HTERT RPE-1 (cell line): ENCODE measurements around the gene AIG1.
"Not testable (repeated sequence)": the region's sequence is repeated elsewhere in the genome, so short reads cannot be mapped to it uniquely, and the experiment has no call there.

Experiments
- in situ Hi-C: fragments of 300-500 bp; cut with MboI; formaldehyde crosslinking; loops from 4 replicates; pipeline ENCODE4 v1.14.3; 2020; ENCODE audit warnings: low sequenced_read_pairs

The AIG1 gene

GRCh38 chr6:143160439-143161220 is 99.9 kb downstream of the AIG1 start:
- in situ Hi-C loops = no loop called here

GRCh38 chr6:143163621-143164020 is 102.9 kb downstream of the AIG1 start:
- in situ Hi-C loops = no loop called here

GRCh38 chr6:143164565-143165105 is 103.9 kb downstream of the AIG1 start:
- in situ Hi-C loops = no loop called here

GRCh38 chr6:143165315-143165855 is 104.7 kb downstream of the AIG1 start:
- in situ Hi-C loops = no loop called here

GRCh38 chr6:143166247-143166695 is 105.6 kb downstream of the AIG1 start:
- in situ Hi-C loops = no loop called here

GRCh38 chr6:143167224-143167623 is 106.5 kb downstream of the AIG1 start:
- in situ Hi-C loops = no loop called here

- in situ Hi-C loops = not testable (repeated sequence)
Observed at GRCh38 chr6:143168396-143168816, 107.7 kb downstream of the AIG1 start.

- in situ Hi-C loops = no loop called here
Observed at GRCh38 chr6:143169440-143169839, 108.8 kb downstream of the AIG1 start.

- in situ Hi-C loops = no loop called here
Observed at GRCh38 chr6:143174516-143174915, 113.8 kb downstream of the AIG1 start.

- in situ Hi-C loops = no loop called here
Observed at GRCh38 chr6:143174951-143175350, 114.3 kb downstream of the AIG1 start.

- in situ Hi-C loops = no loop called here
Observed at GRCh38 chr6:143176090-143177021, 115.7 kb downstream of the AIG1 start.

- in situ Hi-C loops = no loop called here
Observed at GRCh38 chr6:143177706-143178105, 117.0 kb downstream of the AIG1 start.

GRCh38 chr6:143179096-143179495 is 118.4 kb downstream of the AIG1 start:
- in situ Hi-C loops = no loop called here

- in situ Hi-C loops = no loop called here
Observed at GRCh38 chr6:143179901-143180612, 119.4 kb downstream of the AIG1 start.

GRCh38 chr6:143180826-143181225 is 120.1 kb downstream of the AIG1 start:
- in situ Hi-C loops = no loop called here

- in situ Hi-C loops = no loop called here
Observed at GRCh38 chr6:143183666-143184065, 123.0 kb downstream of the AIG1 start.

- in situ Hi-C loops = no loop called here
Observed at GRCh38 chr6:143185288-143185687, 124.6 kb downstream of the AIG1 start.

- in situ Hi-C loops = no loop called here
Observed at GRCh38 chr6:143187238-143187923, 126.7 kb downstream of the AIG1 start.

GRCh38 chr6:143188292-143188691 is 127.6 kb downstream of the AIG1 start:
- in situ Hi-C loops = no loop called here

GRCh38 chr6:143191361-143191760 is 130.7 kb downstream of the AIG1 start:
- in situ Hi-C loops = no loop called here
